HEK293T (cell line): Measurements from ENCODE around the gene BBS9.
"Not testable (repeated sequence)": the region's sequence is repeated elsewhere in the genome, so short reads cannot be mapped to it uniquely, and the experiment has no call there.

ENCODE experiments used
- CTCF ChIA-PET: fragments of 350-600 bp; formaldehyde crosslinking; extraction: SDS; loops from one replicate; lab custom pipeline; 2021; ENCODE audit warnings: antibody characterized with exemption, inconsistent platforms; lab: Yijun Ruan, JAX
- POLR2A ChIA-PET: fragments of 350-600 bp; formaldehyde crosslinking; extraction: SDS; loops from one replicate; lab custom pipeline; 2020; ENCODE audit warnings: antibody characterized with exemption, inconsistent platforms; lab: Yijun Ruan, JAX
- DNase-seq: peaks from one replicate; pipeline ENCODE4 v3.0.0; 2012; ENCODE audit warnings: mixed read lengths; ENCODE audit errors: extremely low spot score
- ARNT ChIP-seq: fragments of 450-650 bp; IDR thresholded peaks from 2 replicates; pipeline ENCODE4 v1.6.1; 2017; ENCODE audit warnings: mild to moderate bottlenecking
- BHLHE40 ChIP-seq: fragments of 450-650 bp; IDR thresholded peaks from 2 replicates; pipeline ENCODE4 v1.6.1; 2016; ENCODE audit warnings: mild to moderate bottlenecking, moderate library complexity, borderline replicate concordance
- CTBP1 ChIP-seq: fragments of 450-650 bp; IDR thresholded peaks from 2 replicates; pipeline ENCODE4 v1.6.1; 2016; ENCODE audit warnings: borderline replicate concordance
- ELF4 ChIP-seq: fragments of 450-650 bp; IDR thresholded peaks from 2 replicates; pipeline ENCODE4 v1.6.1; 2017; ENCODE audit warnings: antibody characterized with exemption
- FOXA1 ChIP-seq: fragments of 450-650 bp; IDR thresholded peaks from 2 replicates; pipeline ENCODE4 v1.6.1; 2016; ENCODE audit warnings: mild to moderate bottlenecking
- FOXK2 ChIP-seq: fragments of 450-650 bp; IDR thresholded peaks from 2 replicates; pipeline ENCODE4 v1.6.1; 2016; ENCODE audit warnings: mild to moderate bottlenecking
- FOXM1 ChIP-seq: fragments of 450-650 bp; IDR thresholded peaks from 2 replicates; pipeline ENCODE4 v1.6.1; 2017; ENCODE audit warnings: mild to moderate bottlenecking, borderline replicate concordance
- HDGF ChIP-seq: fragments of 450-650 bp; IDR thresholded peaks from 2 replicates; pipeline ENCODE4 v1.6.1; 2017; ENCODE audit warnings: antibody characterized with exemption, borderline replicate concordance
- L3MBTL2 ChIP-seq: fragments of 450-650 bp; conservative IDR thresholded peaks from 2 replicates; pipeline ENCODE4 v1.6.1; 2016; ENCODE audit warnings: mild to moderate bottlenecking
- LEF1 ChIP-seq: fragments of 450-650 bp; IDR thresholded peaks from 2 replicates; pipeline ENCODE4 v1.6.1; 2017; ENCODE audit warnings: mild to moderate bottlenecking, borderline replicate concordance
- NFRKB ChIP-seq: fragments of 450-650 bp; IDR thresholded peaks from 2 replicates; pipeline ENCODE4 v1.6.1; 2016; ENCODE audit warnings: mild to moderate bottlenecking, moderate library complexity
- SP1 ChIP-seq: fragments of 450-650 bp; IDR thresholded peaks from 2 replicates; pipeline ENCODE4 v1.6.1; 2017
- SUZ12 ChIP-seq: fragments of 450-650 bp; IDR thresholded peaks from 2 replicates; pipeline ENCODE4 v1.6.1; 2016; ENCODE audit warnings: mild to moderate bottlenecking
- TARDBP ChIP-seq: fragments of 450-650 bp; IDR thresholded peaks from 2 replicates; pipeline ENCODE4 v1.6.1; 2016
- ZNF384 ChIP-seq: fragments of 450-650 bp; IDR thresholded peaks from 2 replicates; pipeline ENCODE4 v1.6.1; 2016
- TF ChIP-seq, protein P1 (sequence below): fragments of 450-650 bp; IDR thresholded peaks from 2 replicates; pipeline ENCODE4 v1.6.1; 2016

Gene BBS9

GRCh38 chr7:33300131-33300530, 170.8 kb downstream of the BBS9 start:
- ChIA-PET CTCF (no interaction called here), POLR2A (no interaction called here)
- no peak for DNase-seq
- TF ChIP-seq HDGF (no peak), BHLHE40 (no peak), TARDBP (no peak), SP1 (no peak), FOXK2 (no peak), LEF1 (no peak), NFRKB (no peak), ARNT (no peak), FOXA1 (no peak), FOXM1 (no peak), ELF4 (no peak), ZNF384 (no peak), CTBP1 (no peak), SUZ12 (no peak), L3MBTL2 (no peak)
- TF ChIP-seq, protein P1, sequence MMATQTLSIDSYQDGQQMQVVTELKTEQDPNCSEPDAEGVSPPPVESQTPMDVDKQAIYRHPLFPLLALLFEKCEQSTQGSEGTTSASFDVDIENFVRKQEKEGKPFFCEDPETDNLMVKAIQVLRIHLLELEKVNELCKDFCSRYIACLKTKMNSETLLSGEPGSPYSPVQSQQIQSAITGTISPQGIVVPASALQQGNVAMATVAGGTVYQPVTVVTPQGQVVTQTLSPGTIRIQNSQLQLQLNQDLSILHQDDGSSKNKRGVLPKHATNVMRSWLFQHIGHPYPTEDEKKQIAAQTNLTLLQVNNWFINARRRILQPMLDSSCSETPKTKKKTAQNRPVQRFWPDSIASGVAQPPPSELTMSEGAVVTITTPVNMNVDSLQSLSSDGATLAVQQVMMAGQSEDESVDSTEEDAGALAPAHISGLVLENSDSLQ, result no peak

GRCh38 chr7:33300742-33301141, 171.4 kb downstream of the BBS9 start:
- no peak for TF ChIP-seq FOXK2
- no peak for TF ChIP-seq L3MBTL2
- TF ChIP-seq ARNT, result no peak
- TF ChIP-seq ZNF384, result no peak
- no peak for TF ChIP-seq HDGF
- CTCF ChIA-PET, result no interaction called here
- POLR2A ChIA-PET, result no interaction called here
- DNase-seq, result no peak

DNA sequence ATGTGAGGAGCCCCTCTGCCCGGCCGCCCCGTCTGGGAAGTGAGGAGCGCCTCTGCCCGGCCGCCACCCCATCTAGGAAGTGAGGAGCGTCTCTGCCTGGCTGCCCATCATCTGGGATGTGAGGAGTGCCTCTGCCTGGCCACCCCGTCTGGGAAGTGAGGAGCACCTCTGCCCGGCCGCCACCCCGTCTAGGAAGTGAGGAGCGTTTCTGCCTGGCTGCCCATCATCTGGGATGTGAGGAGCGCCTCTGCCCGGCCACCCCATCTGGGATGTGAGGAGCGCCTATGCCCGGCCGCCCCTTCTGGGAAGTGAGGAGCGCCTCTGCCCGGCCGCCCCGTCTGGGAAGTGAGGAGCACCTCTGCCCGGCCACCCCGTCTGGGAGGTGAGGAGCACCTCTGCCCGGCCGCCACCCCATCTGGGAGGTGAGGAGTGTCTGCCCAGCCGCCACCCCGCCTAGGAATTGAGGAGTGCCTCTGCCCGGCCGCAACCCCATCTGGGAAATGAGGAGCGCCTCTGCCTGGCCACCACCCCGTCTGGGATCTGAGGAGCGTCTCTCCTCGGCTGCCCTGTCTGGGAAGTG, 174.7 kb downstream of the BBS9 start:
- CTCF ChIA-PET, POLR2A ChIA-PET, DNase-seq: not testable (repeated sequence)

DNA sequence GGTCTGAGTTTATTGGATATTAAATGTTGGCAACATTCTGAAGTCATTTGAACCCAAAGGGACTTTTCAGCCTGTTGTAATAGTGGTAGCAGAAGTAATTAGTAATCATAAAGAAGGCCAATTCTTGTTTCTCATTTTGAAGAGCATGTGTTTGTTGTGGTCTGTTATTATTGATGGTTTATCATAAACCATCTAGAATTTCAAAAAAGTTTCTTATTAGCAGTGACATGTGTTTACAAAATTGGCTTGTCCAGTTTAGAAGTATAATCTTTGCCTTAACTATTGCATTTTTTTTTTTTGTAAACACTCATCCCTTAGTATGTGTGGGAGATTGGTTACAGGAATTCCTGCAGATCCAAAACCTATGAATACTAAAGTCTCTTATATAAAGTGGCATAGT, 177.8 kb downstream of the BBS9 start:
- TF ChIP-seq ZNF384 (no peak), FOXM1 (no peak), FOXA1 (no peak)
- ChIA-PET CTCF (interaction anchor here (0.8 kb wide), 1 partner anchor 15 kb away, joined by 3 read pairs; no protein-coding TSS in a partner anchor), POLR2A (no interaction called here)
- DNase-seq, result no peak

GRCh38 chr7:33310546-33310945, 181.2 kb downstream of the BBS9 start:
- TF ChIP-seq L3MBTL2 (no peak), NFRKB (no peak), ELF4 (no peak), BHLHE40 (no peak), LEF1 (no peak), FOXA1 (no peak)
- TF ChIP-seq, protein P1, result no peak
- ChIA-PET POLR2A (no interaction called here), CTCF (no interaction called here)
- DNase-seq, result no peak

GRCh38 chr7:33325754-33326484, 196.6 kb downstream of the BBS9 start:
- no peak for TF ChIP-seq FOXM1
- no peak for TF ChIP-seq FOXK2
- no peak for TF ChIP-seq LEF1
- no peak for TF ChIP-seq CTBP1
- no peak for TF ChIP-seq ARNT
- TF ChIP-seq SUZ12, result no peak
- TF ChIP-seq FOXA1, result no peak
- ChIA-PET POLR2A (no interaction called here), CTCF (no interaction called here)
- no peak for DNase-seq

- no peak for DNase-seq
- ChIA-PET CTCF (no interaction called here), POLR2A (no interaction called here)
- TF ChIP-seq ZNF384 (no peak), SP1 (no peak), FOXA1 (no peak), CTBP1 (no peak), SUZ12 (no peak), TARDBP (no peak), LEF1 (no peak), ELF4 (no peak), NFRKB (no peak), FOXM1 (no peak), BHLHE40 (no peak), HDGF (no peak), ARNT (no peak), L3MBTL2 (no peak)
- TF ChIP-seq, protein P1, result no peak
Measured at GRCh38 chr7:33326485-33326848, 197.1 kb downstream of the BBS9 start.
